Activated CD4-positive, alpha-beta T cell treated with anti-CD3 and anti-CD28 coated beads for 1 hour (primary cell): ENCODE data around the gene PRH2.

Experiments
- DNase-seq: peaks from one replicate; pipeline ENCODE4 v3.0.0-alpha.2; 2020

Gene PRH2

DNA sequence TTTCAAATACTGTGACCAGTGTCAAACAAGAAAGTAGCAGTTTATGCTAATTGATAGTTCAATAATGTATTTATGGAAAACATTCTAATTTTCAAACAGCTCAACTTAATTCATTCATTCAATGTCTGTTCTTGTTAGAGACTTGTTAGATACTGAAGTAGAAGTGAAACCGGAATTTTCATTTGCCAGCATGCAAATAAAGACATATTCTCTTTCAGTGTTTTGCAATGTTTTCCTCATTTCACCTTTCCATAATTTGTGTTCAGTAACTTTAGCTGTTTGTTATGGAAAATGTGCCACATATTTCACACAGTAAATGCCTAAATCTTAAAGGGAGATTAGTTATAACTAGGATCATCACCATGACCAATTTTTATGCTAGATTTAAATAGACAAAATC, 36.4 kb downstream of the PRH2 start:
- no peak for DNase-seq

GRCh38 chr12:10966314-10966713, 37.3 kb downstream of the PRH2 start:
- DNase-seq: no peak

DNA sequence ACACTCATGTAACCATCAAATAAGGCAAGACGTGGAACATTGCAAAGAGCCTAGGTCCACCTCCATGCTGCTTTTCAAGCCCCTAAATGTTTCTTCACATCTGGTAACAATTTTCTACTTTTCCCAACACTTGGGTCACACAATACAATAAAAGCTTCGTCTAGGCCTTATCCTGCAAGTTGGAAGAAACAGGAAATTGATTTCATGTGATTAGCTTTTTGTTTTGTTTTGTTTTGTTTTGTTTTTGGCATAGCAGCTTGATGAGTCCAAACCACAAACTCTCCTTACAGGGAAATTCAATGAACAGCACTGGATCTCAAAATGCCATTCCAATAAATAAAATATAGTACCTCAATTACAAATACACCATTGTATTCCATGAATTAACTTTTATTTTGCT, 38.4 kb downstream of the PRH2 start:
- no peak for DNase-seq

DNA sequence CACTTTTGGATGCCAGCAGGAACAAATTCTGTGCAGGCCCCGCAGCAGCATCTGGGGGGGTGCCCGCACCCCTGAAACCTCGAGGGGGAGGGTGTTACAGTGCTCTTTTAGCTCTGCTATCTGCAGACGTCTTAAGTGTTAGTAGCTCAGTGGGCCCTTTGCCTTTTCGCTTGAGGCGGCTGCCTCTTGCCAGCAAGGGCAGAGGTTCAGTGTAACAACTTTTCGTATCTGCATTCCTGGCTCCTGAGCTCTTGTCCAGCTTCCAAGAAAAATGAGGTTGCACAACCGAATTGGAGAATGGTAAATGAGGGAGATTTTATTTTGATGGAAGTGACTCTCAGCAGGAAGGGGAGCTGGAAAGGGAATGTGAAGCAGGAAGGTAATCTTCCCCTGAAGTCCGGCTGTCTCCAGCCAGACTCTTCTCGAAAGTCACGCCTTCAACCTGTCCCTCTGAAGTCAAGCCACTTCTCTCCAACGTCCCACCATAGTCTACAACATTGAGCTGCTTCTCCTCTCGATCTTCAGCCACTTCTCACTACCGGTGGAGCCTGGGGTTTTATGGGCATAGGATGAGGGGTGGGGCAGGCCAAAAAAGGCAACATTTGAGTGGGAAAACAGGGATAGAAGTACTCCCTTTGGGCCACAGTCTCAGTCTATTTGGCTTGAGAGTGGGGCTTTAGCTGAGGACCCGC, 39.9 kb downstream of the PRH2 start:
- DNase-seq: no peak

DNA sequence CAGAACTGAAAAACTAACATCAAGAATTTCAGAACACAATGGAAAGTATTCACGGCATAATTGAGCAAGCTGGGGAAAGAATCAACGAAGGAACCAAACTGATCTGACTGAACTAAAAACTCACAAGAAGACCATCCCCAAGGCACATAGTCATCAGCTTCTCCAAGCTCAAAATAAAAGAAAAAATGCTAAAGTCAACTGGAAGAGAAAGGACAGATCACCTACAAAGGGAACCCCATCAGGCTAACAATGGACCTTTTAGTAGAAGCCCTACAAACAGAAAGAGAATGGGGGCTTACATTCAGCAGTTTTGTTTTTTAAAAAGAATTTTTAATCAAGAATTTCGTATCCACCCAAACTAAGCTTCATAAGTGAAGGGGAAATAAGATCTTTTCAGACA, 45.9 kb downstream of the PRH2 start:
- DNase-seq: no peak

DNA sequence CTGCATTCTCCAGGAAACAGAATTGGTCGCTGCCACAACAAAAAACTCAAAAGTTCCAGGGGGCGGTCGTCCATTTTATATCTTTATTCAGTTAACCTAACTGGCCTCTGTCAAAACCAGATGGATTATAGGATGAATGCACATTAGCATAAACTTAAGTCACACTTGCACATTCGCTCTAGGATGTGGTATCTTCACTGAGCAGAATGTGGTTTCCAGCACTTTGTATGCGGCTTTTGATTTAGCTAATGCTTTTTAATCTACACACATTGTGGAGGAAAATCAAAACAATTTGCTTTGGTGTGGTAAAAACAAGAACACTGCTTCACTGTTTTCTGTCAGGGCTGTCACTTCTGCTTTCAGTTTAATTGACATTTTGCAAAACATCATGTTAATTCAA, 53.2 kb downstream of the PRH2 start:
- no peak for DNase-seq
